WTC11 (cell line): ENCODE measurements around the gene CRYBG3. TPM values are rescaled to one million over a fixed set of nuclear protein-coding genes. Genes with fewer than 3 reads are reported as not detected.

Experiments used
- ATAC-seq: fragments of 200-7000 bp; cut with Tn5 transposase; 2 replicates; pipeline ENCODE4 v1.10.0; 2021; ENCODE audit warnings: mild to moderate bottlenecking, moderate library complexity
- CTCF ChIA-PET: fragments of 300-600 bp; sonication (Branson Sonifier 250); formaldehyde crosslinking; loops from one replicate; lab custom pipeline; 2021; ENCODE audit warnings: antibody characterized with exemption; lab: Charles Lee
- POLR2A ChIA-PET: fragments of 350-600 bp; sonication (Branson Sonifier 250); formaldehyde crosslinking; loops from one replicate; lab custom pipeline; 2021; ENCODE audit warnings: antibody characterized with exemption; lab: Charles Lee
- DNase-seq: peaks from one replicate; pipeline ENCODE4 v3.0.0; 2021; ENCODE audit warnings: low spot score
- H3K27ac Mint-ChIP-seq: 2 replicates; pipeline ENCODE4 v1.8.0; 2021; ENCODE audit warnings: mixed read lengths
- H3K27me3 Mint-ChIP-seq: 2 replicates; pipeline ENCODE4 v1.8.0; 2021; ENCODE audit warnings: low read depth, mild to moderate bottlenecking, moderate library complexity, mixed read lengths
- H3K36me3 Mint-ChIP-seq: 2 replicates; pipeline ENCODE4 v1.8.0; 2021; ENCODE audit warnings: mixed read lengths
- H3K4me1 Mint-ChIP-seq: 2 replicates; pipeline ENCODE4 v1.8.0; 2022; ENCODE audit warnings: mixed read lengths
- H3K4me3 Mint-ChIP-seq: 2 replicates; pipeline ENCODE4 v1.8.0; 2021; ENCODE audit warnings: mild to moderate bottlenecking, moderate library complexity, mixed read lengths
- H3K9me3 Mint-ChIP-seq: 2 replicates; pipeline ENCODE4 v1.8.0; 2021; ENCODE audit warnings: mixed read lengths
- AFF4 ChIP-seq: sonication (generic); formaldehyde crosslinking; IDR thresholded peaks from 2 replicates; pipeline ENCODE4 v1.8.1; 2023; ENCODE audit warnings: mild to moderate bottlenecking, missing genetic modification reagents, borderline replicate concordance
- ARID4B ChIP-seq: sonication (generic); formaldehyde crosslinking; IDR thresholded peaks from 2 replicates; pipeline ENCODE4 v1.8.0; 2023; ENCODE audit warnings: missing genetic modification reagents, mild to moderate bottlenecking, borderline replicate concordance
- CREM ChIP-seq: sonication (generic); formaldehyde crosslinking; IDR thresholded peaks from 2 replicates; pipeline ENCODE4 v1.8.1; 2022; ENCODE audit warnings: mild to moderate bottlenecking, missing genetic modification reagents, moderate library complexity
- CTCF ChIP-seq: fragments of 200-600 bp; IDR thresholded peaks from 2 replicates; pipeline ENCODE4 v1.8.0; 2022; ENCODE audit warnings: antibody characterized with exemption
- ERG ChIP-seq: fragments of 250-450 bp; sonication (Bioruptor Pico); IDR thresholded peaks from 2 replicates; pipeline ENCODE4 v1.8.0; 2021; ENCODE audit warnings: mild to moderate bottlenecking
- MAX ChIP-seq: sonication (generic); formaldehyde crosslinking; IDR thresholded peaks from 2 replicates; pipeline ENCODE4 v1.8.0; 2022; ENCODE audit warnings: mild to moderate bottlenecking, missing genetic modification reagents
- NFYB ChIP-seq: sonication (generic); formaldehyde crosslinking; conservative IDR thresholded peaks from 2 replicates; pipeline ENCODE4 v1.8.0; 2022; ENCODE audit warnings: low read depth, missing genetic modification reagents
- NR2C2 ChIP-seq: sonication (generic); formaldehyde crosslinking; IDR thresholded peaks from 2 replicates; pipeline ENCODE4 v1.8.0; 2022; ENCODE audit warnings: mild to moderate bottlenecking, missing genetic modification reagents
- PREB ChIP-seq: sonication (generic); formaldehyde crosslinking; IDR thresholded peaks from 2 replicates; pipeline ENCODE4 v1.8.1; 2022; ENCODE audit warnings: mild to moderate bottlenecking, missing genetic modification reagents, moderate library complexity, borderline replicate concordance
- RORB ChIP-seq: fragments of 250-450 bp; sonication (Bioruptor Pico); IDR thresholded peaks from 2 replicates; pipeline ENCODE4 v1.9.0; 2021; ENCODE audit warnings: mild to moderate bottlenecking
- SOX15 ChIP-seq: fragments of 250-450 bp; sonication (Bioruptor Pico); IDR thresholded peaks from 2 replicates; pipeline ENCODE4 v1.9.0; 2021; ENCODE audit warnings: mild to moderate bottlenecking
- TP53 ChIP-seq: sonication (generic); formaldehyde crosslinking; IDR thresholded peaks from 2 replicates; pipeline ENCODE4 v1.8.1; 2023; ENCODE audit warnings: mild to moderate bottlenecking, missing genetic modification reagents
- ZBTB43 ChIP-seq: sonication (generic); formaldehyde crosslinking; IDR thresholded peaks from 2 replicates; pipeline ENCODE4 v1.8.1; 2023; ENCODE audit warnings: mild to moderate bottlenecking, missing genetic modification reagents
- ZNF281 ChIP-seq: sonication (generic); formaldehyde crosslinking; IDR thresholded peaks from 2 replicates; pipeline ENCODE4 v1.8.0; 2023; ENCODE audit warnings: mild to moderate bottlenecking, missing genetic modification reagents
- ZNF532 ChIP-seq: fragments of 250-450 bp; sonication (Bioruptor Pico); IDR thresholded peaks from 2 replicates; pipeline ENCODE4 v1.9.0; 2021; ENCODE audit warnings: mild to moderate bottlenecking, borderline replicate concordance
- total RNA-seq: library from RNA; stranded (reverse); gene quantifications from 3 replicates; pipeline ENCODE4 v1.2.3, GENCODE V29; 2021

CRYBG3 gene
- total RNA-seq, 1 experiment from 2014 or later, result 13.6 TPM

- no peak overlapping the region for H3K4me3 Mint-ChIP-seq
- no peak overlapping the region for H3K27ac Mint-ChIP-seq
- no peaks in the 10 kb centered on the region for H3K9me3 Mint-ChIP-seq
- DNase-seq (no peak), ATAC-seq (no peak)
- ChIA-PET CTCF (interaction anchor here (0.9 kb wide), 1 partner anchor 63 kb away, joined by 12 read pairs; no protein-coding TSS in a partner anchor), POLR2A (interaction anchor here (0.6 kb wide), 2 partner anchors 9 to 677 kb away, joined by 3 to 5 read pairs; no protein-coding TSS in a partner anchor)
- H3K36me3 Mint-ChIP-seq, result no peaks in the 10 kb centered on the region
- no peaks in the 10 kb centered on the region for H3K27me3 Mint-ChIP-seq
- peaks cover 2% of the 10 kb centered on the region; the same call in 1 of the 2 replicates for H3K4me1 Mint-ChIP-seq
- TF ChIP-seq PREB (CRISPR knock-in tag), result no peak
- no peak for TF ChIP-seq NFYB (CRISPR knock-in tag)
- no peak for TF ChIP-seq SOX15
- TF ChIP-seq CTCF, result no peak
- no peak for TF ChIP-seq RORB (CRISPR knock-in tag)
- TF ChIP-seq ARID4B (CRISPR knock-in tag), result no peak
- no peak for TF ChIP-seq MAX (CRISPR knock-in tag)
- TF ChIP-seq ZNF281 (CRISPR knock-in tag), result no peak
- no peak for TF ChIP-seq AFF4 (CRISPR knock-in tag)
- TF ChIP-seq ERG, result no peak
- TF ChIP-seq ZNF532 (CRISPR knock-in tag), result no peak
- no peak for TF ChIP-seq CREM (CRISPR knock-in tag)
- no peak for TF ChIP-seq TP53 (CRISPR knock-in tag)
- no peak for TF ChIP-seq NR2C2 (CRISPR knock-in tag)
- no peak for TF ChIP-seq ZBTB43
Observed at GRCh38 chr3:97959872-97960271, 138.1 kb downstream of the CRYBG3 start.
